AG09309 (cell line): ENCODE measurements around the gene MRS2.
"Not testable (repeated sequence)": the region's sequence is repeated elsewhere in the genome, so short reads cannot be mapped to it uniquely, and the experiment has no call there.

Source experiments
- DNase-seq: peaks from one replicate; pipeline ENCODE4 v3.0.0-alpha.2; 2010; ENCODE audit warnings: low read depth
- H3K4me3 ChIP-seq: 2 replicates; pipeline ENCODE4 v1.5.1; 2011; ENCODE audit warnings: mild to moderate bottlenecking, low read depth, low read length, moderate library complexity; ENCODE audit not compliant: control insufficient read depth
- CTCF ChIP-seq: IDR thresholded peaks from 2 replicates; pipeline ENCODE4 v1.5.1; 2011; ENCODE audit warnings: mild to moderate bottlenecking, low read depth, low read length, inconsistent platforms; ENCODE audit not compliant: insufficient read depth, control insufficient read depth; ENCODE audit errors: missing control alignments

MRS2 gene

GRCh38 chr6:24358219-24358821 is 44.4 kb upstream of the MRS2 start:
- DNase-seq = no peak
- TF ChIP-seq CTCF = no peak
- no peak overlapping the region for H3K4me3 ChIP-seq

- peak; percentile 87 for TF ChIP-seq CTCF
- DNase-seq = no peak
- H3K4me3 ChIP-seq = peak overlapping the region; percentile 49
Observed at GRCh38 chr6:24359640-24360454, 42.9 kb upstream of the MRS2 start.

GRCh38 chr6:24362363-24362762 is 40.4 kb upstream of the MRS2 start:
- H3K4me3 ChIP-seq = not testable (repeated sequence)

GRCh38 chr6:24365103-24365633 is 37.6 kb upstream of the MRS2 start:
- H3K4me3 ChIP-seq, DNase-seq: not testable (repeated sequence)

More at GRCh38 chr6:24362363-24362762, 40.4 kb upstream of the MRS2 start:
- DNase-seq = not testable (repeated sequence)

GRCh38 chr6:24374612-24375011 is 28.1 kb upstream of the MRS2 start:
- no peak for DNase-seq
- no peak overlapping the region for H3K4me3 ChIP-seq
- TF ChIP-seq CTCF = no peak

- no peak for DNase-seq
- H3K4me3 ChIP-seq = no peak overlapping the region
- TF ChIP-seq CTCF = no peak
Observed at GRCh38 chr6:24376871-24377270, 25.9 kb upstream of the MRS2 start.

GRCh38 chr6:24378473-24379097 is 24.2 kb upstream of the MRS2 start:
- TF ChIP-seq CTCF = no peak
- H3K4me3 ChIP-seq = no peak overlapping the region
- no peak for DNase-seq
